AG04450 (cell line): ENCODE measurements around the gene TNN. TPM values are rescaled to one million over a fixed set of nuclear protein-coding genes. Genes with fewer than 3 reads are reported as not detected.

Source experiments
- CTCF ChIA-PET: fragments of 300-600, 350-600 bp; formaldehyde crosslinking; extraction: SDS; loops from one replicate; lab custom pipeline; 2022; ENCODE audit warnings: antibody characterized with exemption, inconsistent platforms; lab: Charles Lee
- POLR2A ChIA-PET: fragments of 350-600 bp; formaldehyde crosslinking; extraction: SDS; loops from one replicate; lab custom pipeline; 2021; ENCODE audit warnings: antibody characterized with exemption, inconsistent platforms; lab: Yijun Ruan, JAX
- DNase-seq: peaks from one replicate; pipeline ENCODE4 v3.0.0-alpha.2; 2011; ENCODE audit warnings: low read depth, low spot score
- H3K27ac ChIP-seq: one replicate; pipeline ENCODE4 v1.5.1; 2012; ENCODE audit warnings: low read depth, low read length, control low read depth
- H3K27me3 ChIP-seq: one replicate; pipeline ENCODE4 v1.6.0; 2012; ENCODE audit warnings: low read length; ENCODE audit not compliant: control insufficient read depth, insufficient read depth
- H3K4me3 ChIP-seq: 2 replicates; pipeline ENCODE4 v1.5.1; 2011; ENCODE audit warnings: mild to moderate bottlenecking, low read depth, low read length, control low read depth
- H3K9me3 ChIP-seq: 2 replicates; pipeline ENCODE4 v1.5.1; 2012; ENCODE audit warnings: low read length; ENCODE audit not compliant: control insufficient read depth, insufficient read depth
- polyA plus RNA-seq: library from polyadenylated mRNA; depleted of rRNA; stranded (reverse); fragments of >200 nt; gene quantifications from 2 replicates; pipeline ENCODE4 v1.2.3, GENCODE V29; 2011
- TF ChIP-seq, protein P1 (sequence below): IDR thresholded peaks from 2 replicates; pipeline ENCODE4 v1.5.1; 2011; ENCODE audit warnings: low read depth, low read length, control low read depth, inconsistent platforms

Gene TNN
- polyA plus RNA-seq, 1 experiment, result not detected

DNA sequence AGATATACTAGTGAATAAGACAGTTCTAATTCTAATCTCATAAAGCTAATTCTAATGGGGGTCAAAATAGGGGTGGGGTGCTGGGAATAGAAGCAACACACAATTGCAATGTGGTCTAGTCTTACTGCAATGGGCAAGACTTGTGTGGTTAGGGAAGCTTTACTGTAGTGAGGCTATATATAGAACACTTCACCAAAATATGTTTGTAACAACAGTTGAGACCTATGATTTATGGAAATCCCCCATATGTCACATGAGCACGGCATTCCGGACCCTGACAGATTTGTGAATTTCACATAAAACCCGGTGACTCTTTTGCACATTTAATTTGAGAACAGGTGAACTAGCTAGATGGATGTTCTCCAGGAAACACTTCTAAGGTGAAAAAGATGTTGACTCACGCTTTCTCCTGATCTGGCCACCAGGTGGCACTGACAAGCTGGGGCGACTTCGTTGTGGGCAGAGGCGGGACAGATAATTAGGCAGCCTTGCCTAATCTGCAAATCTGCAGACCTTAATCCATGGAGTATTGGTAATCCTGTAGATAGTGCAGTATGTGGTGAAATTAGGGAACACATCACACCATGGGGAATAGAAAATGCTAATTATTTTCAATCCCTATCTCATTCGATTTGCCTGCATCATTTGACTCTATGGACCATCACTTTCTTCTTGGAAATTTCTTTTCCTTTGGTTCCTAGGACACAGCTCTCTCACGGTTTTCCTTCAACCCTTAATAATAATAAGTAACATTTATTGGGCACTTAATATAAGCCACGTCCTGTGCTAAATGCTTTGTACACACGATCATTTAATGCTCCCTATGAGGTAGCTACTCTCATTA, 87.2 kb downstream of the TNN start:
- H3K27me3 ChIP-seq, result peaks cover 4% of the 10 kb centered on the region
- POLR2A ChIA-PET, result no interaction called here
- DNase-seq, result no peak
- no peaks in the 10 kb centered on the region for H3K9me3 ChIP-seq
- CTCF ChIA-PET, result interaction anchor here (0.5 to 2.8 kb wide), 21 partner anchors 8 to 1728 kb away, joined by 3 to 32 read pairs (median 4); no protein-coding TSS in a partner anchor
- TF ChIP-seq, protein P1, sequence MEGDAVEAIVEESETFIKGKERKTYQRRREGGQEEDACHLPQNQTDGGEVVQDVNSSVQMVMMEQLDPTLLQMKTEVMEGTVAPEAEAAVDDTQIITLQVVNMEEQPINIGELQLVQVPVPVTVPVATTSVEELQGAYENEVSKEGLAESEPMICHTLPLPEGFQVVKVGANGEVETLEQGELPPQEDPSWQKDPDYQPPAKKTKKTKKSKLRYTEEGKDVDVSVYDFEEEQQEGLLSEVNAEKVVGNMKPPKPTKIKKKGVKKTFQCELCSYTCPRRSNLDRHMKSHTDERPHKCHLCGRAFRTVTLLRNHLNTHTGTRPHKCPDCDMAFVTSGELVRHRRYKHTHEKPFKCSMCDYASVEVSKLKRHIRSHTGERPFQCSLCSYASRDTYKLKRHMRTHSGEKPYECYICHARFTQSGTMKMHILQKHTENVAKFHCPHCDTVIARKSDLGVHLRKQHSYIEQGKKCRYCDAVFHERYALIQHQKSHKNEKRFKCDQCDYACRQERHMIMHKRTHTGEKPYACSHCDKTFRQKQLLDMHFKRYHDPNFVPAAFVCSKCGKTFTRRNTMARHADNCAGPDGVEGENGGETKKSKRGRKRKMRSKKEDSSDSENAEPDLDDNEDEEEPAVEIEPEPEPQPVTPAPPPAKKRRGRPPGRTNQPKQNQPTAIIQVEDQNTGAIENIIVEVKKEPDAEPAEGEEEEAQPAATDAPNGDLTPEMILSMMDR, result peak; percentile 84
- H3K4me3 ChIP-seq, result no peak overlapping the region
- H3K27ac ChIP-seq, result no peak overlapping the region

DNA sequence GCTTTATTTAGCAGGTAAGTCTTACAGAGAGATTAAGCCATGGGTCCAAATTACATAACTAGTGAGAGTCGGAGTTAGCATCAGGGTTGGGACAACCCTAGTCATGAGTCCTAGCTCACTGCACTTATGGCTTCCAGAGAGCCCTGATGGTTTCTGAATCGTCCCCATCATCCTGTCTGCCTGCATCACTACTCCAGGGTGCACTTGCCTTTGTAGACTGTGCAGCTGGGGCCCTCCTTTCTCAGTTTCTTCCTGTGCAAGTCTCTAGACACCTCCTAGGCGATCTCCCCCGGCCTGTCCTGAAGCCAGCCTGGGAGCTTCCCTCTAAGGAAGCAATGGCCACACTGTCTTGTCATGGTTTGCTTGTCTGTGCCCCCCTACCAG, 87.8 kb downstream of the TNN start:
- TF ChIP-seq, protein P1, result no peak
- ChIA-PET POLR2A (no interaction called here), CTCF (interaction anchor here (0.6 to 2.8 kb wide), 20 partner anchors 9 to 1727 kb away, joined by 3 to 32 read pairs (median 4); no protein-coding TSS in a partner anchor)
- DNase-seq, result no peak
- H3K4me3 ChIP-seq, result no peak overlapping the region
- peaks cover 4% of the 10 kb centered on the region for H3K27me3 ChIP-seq
- H3K9me3 ChIP-seq, result no peaks in the 10 kb centered on the region
- no peak overlapping the region for H3K27ac ChIP-seq

DNA sequence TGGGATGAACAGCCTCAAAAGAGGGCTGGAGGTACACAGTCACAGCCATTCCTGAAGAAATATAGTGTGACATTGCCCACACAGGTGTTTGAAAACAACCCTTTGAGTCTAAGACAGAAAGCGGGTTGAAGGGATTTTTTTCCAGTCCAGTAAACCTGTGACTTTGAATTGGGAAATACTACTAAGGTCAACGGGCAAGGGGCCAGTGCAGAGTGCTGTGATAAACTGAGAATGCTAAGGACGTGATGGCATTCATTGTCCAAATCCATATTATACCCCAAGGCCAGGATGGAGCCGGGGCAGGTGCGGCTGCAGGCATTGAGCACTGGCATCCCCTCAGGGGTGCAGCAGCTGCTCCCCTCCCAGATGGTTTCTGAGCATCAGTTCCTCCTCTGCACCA, 88.3 kb downstream of the TNN start:
- H3K4me3 ChIP-seq, result no peak overlapping the region
- H3K27me3 ChIP-seq, result peaks cover 4% of the 10 kb centered on the region
- H3K27ac ChIP-seq, result no peak overlapping the region
- ChIA-PET POLR2A (no interaction called here), CTCF (interaction anchor here (0.7 to 2.8 kb wide), 11 partner anchors 10 to 589 kb away, joined by 3 to 32 read pairs (median 4); no protein-coding TSS in a partner anchor)
- TF ChIP-seq, protein P1, result no peak
- H3K9me3 ChIP-seq, result no peaks in the 10 kb centered on the region
- DNase-seq, result no peak

DNA sequence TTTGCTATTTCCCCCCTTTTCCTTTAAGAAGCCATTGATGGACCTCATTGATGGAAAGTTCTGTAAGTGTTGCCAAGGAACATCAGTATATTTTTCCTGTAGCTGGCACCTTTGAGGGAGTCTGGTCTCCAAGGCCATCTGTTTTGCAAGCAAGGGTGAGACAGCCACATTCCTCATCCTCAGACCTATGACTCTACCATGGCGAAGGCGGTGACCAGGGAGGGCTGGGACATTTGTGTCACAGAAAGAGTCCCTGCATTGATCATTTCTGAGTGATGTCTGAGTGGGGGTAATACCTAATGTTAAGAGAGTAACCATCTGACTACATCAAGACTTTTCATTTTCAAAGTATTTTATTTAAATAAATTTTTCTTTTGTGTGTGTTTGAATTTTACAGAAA, 89.6 kb downstream of the TNN start:
- Histone ChIP-seq H3K27ac (no peak overlapping the region), H3K27me3 (no peaks in the 10 kb centered on the region), H3K9me3 (no peaks in the 10 kb centered on the region), H3K4me3 (no peak overlapping the region)
- TF ChIP-seq, protein P1, result no peak
- ChIA-PET CTCF (interaction anchor here (0.6 to 2.8 kb wide), 4 partner anchors 11 to 1659 kb away, joined by 3 to 26 read pairs (median 6); no protein-coding TSS in a partner anchor), POLR2A (no interaction called here)
- DNase-seq, result no peak

DNA sequence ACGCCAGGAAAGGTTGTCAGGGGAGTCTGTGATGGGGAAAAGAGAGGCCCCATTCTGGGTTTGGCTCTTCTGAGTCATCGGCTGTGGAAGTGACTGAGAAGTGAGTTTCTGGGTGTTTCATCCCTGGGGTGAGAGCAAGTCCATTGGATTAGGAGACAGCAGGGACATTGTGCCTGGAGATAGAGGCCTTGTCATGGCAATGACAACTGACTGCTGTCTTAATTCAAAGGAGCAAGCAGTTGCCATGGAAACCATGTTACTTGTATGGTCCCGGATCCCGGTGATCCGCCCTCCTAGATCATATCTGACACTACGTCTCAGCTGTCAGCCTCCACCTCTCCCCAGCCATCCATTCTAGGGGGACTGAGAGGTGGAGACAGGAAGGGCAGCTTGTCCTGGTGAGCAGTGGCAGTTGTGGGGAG, 90.5 kb downstream of the TNN start:
- TF ChIP-seq, protein P1, result no peak
- CTCF ChIA-PET, result no interaction called here
- no peaks in the 10 kb centered on the region for H3K27me3 ChIP-seq
- no peak overlapping the region for H3K4me3 ChIP-seq
- no peaks in the 10 kb centered on the region for H3K9me3 ChIP-seq
- POLR2A ChIA-PET, result no interaction called here
- no peak for DNase-seq
- H3K27ac ChIP-seq, result no peak overlapping the region
